ENCODE results near the gene PARS2.

- TF ChIP-seq, protein P1, sequence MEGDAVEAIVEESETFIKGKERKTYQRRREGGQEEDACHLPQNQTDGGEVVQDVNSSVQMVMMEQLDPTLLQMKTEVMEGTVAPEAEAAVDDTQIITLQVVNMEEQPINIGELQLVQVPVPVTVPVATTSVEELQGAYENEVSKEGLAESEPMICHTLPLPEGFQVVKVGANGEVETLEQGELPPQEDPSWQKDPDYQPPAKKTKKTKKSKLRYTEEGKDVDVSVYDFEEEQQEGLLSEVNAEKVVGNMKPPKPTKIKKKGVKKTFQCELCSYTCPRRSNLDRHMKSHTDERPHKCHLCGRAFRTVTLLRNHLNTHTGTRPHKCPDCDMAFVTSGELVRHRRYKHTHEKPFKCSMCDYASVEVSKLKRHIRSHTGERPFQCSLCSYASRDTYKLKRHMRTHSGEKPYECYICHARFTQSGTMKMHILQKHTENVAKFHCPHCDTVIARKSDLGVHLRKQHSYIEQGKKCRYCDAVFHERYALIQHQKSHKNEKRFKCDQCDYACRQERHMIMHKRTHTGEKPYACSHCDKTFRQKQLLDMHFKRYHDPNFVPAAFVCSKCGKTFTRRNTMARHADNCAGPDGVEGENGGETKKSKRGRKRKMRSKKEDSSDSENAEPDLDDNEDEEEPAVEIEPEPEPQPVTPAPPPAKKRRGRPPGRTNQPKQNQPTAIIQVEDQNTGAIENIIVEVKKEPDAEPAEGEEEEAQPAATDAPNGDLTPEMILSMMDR (IDR thresholded peaks at IDR 0.05), result no peak
- TF ChIP-seq POLR2A (IDR thresholded peaks at IDR 0.05), result no peak
Measured at GRCh38 chr1:54763816-54764132, 549 bp downstream of the PARS2 start.
